Stimulated activated CD4-positive, alpha-beta T cell treated with anti-CD3 and anti-CD28 coated beads, Interleukin-4, amount 100 ng/mL, for 4 hours (primary cell): Measurements from ENCODE around the gene STXBP6.
"Not testable (repeated sequence)": the region's sequence is repeated elsewhere in the genome, so short reads cannot be mapped to it uniquely, and the experiment has no call there.

ENCODE experiments used
- DNase-seq, 2 experiments: peaks; one replicate each; pipeline ENCODE4 v3.0.0-alpha.2; 2020

The STXBP6 gene

DNA sequence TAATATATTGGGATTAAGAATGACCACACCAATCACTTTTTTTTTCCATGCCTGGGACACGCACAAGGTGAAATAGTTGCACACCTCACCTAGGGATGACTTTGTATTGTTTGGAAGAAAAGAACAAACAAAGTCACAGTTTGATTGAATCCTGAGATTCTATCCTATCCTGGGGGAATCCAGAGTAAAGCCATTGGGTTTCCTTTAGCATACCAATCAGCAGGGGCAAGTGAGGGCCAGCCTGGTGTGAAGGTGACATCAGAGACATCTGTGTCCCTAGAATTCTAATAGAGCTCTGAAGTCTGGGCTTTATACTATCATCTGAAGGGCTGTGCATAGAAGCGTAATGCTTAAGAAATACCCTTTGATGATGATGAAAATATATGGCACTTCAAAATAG lies 199.9 kb downstream of the STXBP6 start:
- DNase-seq, result no peak

DNA sequence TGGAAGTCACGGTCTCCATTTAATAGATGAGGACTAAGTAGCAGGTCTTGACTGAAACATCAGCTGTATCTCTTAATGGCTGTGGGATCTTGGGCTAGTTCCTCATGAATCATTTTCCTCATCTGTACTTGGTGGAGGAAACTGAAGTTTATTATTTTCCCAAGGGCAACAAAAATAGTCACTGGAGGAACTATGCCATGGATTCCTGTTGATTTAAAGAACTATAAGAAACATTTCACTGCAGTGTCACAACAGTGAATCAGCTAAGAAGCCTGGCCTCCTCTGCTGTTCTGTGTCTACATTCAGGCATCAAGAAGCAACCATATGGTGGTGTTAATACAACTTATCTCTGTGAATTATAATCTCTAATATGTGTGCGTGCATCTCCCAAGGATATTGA lies 200.5 kb downstream of the STXBP6 start:
- no peak for DNase-seq

DNA sequence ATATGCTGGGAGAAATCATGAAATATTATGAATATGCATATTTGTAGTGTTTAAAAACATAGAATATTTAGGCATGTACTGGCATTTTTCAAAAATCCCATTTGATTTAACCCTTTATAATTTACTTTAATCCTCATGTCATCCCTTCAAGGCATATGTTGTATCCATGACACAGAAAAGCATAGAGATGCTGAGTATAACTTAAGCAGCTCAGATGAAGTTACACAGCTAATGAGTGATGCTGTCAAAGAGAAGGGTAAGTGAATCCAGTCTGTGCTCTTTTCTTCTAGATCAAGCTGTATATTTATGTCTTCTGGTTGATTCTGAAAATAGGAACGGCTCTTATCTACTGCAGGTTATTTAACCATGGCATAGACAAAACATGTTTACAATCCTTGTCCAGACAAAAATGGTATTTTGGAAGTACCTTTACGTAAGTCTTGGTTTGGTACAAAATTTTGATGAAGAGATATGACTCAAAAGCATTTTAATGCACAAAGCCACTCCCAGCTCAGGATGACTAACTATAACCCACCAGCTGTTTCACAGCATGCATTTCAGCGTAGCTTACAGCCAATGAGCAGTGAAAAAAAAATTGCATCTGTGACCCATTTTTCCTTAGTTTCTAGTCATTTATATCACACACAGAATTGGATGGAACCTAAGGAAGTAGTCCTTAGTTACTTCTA lies 201.7 kb downstream of the STXBP6 start:
- DNase-seq, result no peak

DNA sequence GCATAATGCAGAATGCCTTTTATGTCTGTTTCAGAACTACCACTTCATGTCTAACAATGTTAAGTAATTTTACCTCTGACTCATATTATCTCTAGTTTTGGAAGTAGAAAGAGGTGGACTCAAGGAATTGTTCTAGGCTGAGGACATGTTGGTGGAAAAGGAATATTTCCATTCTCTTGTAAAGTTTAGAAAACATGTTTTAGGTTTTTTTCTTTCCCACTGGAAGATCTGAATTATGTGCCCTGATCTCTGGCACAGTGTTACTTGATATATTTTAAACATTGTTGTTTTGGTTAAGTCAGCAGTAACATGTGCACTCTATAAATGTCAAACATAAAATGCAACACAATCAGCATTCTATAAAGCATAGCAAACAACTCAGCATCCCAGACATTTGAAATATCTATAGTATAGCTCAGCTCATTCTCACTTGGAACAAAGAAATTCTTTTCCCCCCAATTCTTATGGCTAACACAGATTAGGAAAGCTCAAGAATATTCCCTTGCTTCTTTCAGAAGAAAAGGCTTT lies 202.3 kb downstream of the STXBP6 start:
- DNase-seq, result no peak

DNA sequence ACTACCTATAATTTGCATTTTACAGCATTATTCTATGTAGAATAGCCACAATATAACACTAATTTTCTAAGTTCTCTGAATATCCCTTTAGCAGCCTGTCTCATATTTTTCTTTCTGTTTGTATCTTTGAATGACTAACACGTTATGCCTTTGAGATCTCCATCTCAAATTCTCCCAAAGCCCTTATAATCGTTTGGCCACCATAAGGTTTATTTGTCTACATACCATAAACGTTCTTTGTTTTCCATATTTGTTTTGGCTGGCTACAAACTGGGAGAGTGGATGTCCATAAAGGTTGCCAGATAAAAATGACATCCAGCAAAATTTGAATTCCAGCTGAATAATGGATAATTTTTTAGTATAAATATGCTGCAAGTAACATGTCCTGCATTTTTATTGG lies 203.7 kb downstream of the STXBP6 start:
- no peak for DNase-seq

DNA sequence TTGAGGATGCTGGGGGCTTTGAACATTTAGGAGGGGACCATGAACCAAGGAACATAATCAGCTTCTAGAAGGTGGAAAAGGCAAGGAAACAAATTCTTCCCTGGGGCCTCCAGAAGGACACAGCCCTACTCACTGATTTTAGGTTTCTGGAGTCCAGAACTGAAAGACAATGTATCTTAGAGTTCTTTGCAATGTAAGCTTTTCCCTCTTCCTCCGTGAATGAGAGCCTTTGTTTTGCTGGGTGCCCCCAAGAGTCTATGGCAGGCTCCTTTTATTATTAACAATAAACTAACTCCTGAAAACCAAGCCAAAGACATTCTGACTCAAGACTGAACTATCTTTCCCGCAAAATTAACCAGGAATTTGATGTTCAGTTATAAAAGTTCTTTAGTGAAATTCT lies 204.1 kb downstream of the STXBP6 start:
- DNase-seq, result no peak

DNA sequence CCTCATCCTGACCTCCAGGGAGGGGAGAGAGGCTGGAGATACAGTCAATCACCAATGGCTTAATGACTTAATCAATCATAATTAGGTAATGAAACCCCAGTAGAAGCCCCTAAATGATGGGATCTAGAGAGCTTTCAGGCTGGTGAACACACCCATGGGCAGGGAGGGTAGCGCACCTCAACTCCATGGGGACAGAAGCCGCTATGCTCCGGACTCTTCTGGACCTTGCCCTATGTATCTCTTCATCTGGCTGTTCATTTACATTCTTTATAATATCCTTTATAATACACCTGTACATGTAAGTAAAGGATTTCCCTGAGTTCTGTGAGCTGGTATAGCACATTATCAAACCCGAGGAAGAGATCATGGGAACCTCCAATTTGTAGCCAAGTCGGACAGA lies 205.9 kb downstream of the STXBP6 start:
- DNase-seq, result no peak

DNA sequence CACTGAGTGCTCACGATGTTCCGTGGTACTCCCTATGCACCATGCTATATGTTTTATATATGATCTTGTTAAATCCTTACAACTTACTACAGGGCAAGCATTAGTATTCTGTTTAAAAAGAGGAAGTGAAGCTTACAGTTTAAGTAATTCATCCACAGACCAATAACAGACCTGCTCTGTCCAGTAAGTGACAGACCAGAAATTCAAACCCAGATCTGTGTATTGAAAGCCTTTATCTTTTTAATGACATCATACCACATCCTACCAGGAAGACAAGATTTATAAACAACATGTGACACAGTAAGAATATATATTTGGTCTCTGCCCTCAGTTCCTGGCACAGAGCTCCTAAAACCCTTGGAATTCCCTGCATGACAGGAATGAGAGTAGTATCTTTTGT lies 206.5 kb downstream of the STXBP6 start:
- no peak for DNase-seq

DNA sequence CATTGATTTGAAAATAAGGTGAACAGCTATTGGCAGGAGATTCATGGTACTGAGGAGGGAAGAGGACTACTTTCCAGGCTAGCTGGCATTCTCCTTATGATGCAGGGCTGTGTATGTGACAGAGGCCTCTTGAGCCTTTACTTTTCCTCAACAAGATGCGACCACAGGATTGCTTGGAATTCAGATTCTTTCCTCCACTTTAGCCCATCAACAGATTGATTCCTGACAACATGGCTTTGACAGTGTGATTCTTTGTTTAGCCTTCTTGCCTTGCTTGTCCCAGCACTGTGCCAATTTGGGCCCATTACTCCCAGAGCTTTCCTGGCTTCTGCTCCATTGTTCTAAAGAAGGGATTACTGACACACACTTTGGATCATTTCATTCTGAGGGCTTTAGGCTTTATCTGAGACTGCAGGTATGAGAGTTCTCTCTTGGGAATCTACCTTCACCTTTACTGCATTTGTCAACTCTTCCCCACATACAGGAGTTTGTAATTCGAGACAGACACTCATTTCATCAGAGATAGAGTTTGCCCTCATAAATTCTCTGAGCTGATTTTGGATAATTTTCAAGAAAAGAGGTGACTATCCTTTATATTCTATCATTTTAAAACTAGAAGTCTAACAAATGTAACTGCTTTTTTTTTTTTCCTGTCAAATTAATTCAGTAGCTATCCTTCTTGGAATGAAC lies 209.6 kb downstream of the STXBP6 start:
- DNase-seq, result no peak

DNA sequence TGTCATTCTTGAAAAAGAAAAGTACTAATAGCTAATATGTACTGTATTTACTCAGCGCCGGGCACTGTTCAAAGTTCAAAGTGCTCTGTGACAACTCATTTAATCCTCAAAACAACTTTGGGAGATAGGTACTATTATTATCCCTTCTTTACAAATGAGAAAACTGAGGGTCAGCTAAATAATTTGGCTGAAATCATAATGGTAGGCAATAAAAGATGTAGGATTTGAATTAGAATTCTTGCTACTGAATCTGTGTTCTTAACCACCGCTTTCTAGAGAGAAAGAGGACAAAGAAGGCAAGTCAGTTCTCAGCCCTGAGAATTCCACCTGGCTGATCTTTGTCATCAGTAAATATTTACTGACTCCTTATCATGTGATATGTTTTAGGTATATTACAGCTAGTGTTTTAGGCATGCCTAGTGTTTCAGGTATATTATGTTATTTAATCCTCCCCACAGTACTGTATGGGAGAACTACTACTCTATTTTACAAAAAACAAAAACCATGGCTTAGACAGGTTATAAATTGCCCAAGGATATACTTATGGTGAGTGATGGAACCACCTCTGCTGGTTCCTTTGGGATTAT lies 210.2 kb downstream of the STXBP6 start:
- DNase-seq, result no peak

DNA sequence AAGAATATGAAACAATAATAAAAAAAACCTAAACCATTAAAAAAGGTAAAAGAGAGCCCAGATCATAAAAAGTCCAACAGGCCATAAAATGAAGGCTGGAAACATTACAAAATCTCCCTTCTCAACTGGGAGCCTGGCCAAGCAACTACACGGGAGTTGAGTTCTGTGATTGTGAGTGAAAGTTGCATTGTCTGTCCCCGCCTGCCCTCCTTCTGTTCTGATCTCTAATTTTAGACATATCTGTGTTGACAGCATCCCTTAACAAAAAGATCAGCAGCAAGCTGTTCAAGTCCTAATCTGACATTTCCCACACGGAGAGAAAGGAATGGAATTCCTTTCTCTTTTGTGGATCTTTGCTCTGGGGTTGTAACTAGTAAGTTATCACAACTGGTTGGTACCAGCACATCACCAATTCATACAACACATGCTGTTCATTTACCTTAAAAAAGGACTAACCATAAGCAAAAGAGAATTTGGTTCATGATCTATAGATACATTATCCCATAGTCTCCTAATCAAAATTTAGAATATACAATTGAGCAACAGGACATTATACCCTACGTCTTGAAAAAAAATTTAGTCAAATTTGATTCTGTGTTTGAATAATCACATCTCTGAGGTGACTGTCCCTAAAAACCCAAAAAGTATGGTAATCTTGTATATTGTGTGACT lies 210.9 kb downstream of the STXBP6 start:
- DNase-seq, result no peak

DNA sequence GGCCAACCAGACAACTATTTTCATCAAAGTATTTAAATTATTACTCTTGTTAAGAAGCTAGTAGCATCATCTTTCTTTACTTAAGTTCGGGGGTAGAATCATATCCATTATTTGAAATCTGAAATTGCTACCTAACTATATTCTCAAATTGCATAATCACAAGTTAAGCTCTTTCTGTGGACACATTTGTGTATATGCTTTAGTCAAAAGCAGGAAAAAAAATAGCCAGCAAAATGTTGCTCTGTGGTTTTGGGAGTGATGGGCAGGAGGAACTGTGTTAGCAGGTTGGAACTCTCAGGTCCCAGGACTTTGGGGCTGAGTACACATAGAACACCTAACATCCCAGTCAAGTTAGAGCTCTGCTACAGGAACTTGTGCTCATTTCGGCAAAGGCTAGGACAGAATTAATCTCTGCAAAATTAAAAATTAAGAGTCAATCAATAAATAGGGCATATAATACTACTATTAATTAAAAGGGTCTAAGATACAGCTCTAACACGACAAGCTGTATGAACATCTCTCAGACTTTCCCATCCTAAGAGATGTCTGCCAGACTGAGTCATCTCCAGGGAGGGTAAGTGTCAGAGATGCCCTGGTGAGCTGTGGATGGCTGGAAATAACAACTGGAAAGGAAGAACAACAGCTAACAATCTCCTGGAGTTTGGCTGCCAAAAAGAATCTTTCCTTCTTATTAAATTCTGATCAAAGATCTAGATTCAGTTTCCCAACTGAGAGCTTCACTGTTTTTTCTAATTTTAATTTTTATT lies 212.5 kb downstream of the STXBP6 start:
- DNase-seq, result no peak

DNA sequence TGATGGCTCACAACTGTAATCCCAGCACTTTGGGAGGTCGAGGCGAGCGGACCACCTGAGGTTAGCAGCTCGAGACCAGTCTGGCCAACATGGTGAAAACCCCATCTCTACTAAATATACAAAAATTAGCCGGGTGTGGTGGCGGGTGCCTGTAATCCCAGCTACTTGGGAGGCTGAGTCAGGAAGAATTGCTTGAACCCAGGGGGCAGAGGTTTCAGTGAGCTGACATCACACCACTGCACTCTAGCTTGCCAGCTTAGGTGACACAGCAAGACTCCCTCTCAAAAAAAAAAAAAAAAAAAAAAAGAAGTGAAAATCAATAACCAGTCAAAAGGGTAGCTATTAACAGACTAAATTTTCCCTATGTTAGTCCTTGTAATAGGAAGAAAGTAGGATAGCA lies 213.6 kb downstream of the STXBP6 start:
- DNase-seq, result not testable (repeated sequence)

DNA sequence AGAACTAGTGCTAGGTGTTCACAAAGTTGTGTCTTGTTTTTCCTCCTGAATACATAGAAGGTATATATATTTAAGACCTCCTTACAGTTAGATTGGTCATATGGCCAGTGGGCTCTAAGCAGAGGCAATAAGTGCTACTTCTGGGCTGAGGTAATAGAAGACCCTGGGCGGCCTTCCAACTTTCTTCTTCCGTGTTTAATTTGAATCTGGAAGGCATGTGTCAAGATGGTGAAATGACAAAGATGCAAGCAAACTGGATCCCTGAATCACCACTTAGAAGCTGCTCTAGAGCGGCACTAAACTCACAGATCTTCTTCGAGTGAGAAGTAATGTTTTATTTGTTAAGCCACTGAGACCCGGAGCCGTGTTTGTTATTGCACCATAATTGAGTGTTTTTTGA lies 215.0 kb downstream of the STXBP6 start:
- DNase-seq, result no peak

DNA sequence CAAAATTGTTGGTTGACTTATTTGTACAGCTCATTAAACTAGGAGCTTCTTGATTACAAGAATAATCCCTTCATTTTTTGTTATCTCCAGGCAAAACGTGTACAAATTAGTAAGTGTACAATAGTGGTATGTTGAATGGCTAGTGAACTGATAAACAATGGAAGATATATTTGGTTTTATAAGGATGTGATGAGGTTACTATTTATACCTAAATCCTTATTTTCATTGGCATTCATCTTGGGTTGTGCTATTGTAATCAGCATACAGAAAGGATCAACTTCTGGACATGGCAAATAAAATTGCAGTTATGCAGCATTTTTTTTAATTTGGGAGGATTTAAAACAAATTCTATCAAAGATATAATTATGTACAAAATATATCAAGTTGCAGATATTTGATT lies 216.6 kb downstream of the STXBP6 start:
- DNase-seq, result no peak

DNA sequence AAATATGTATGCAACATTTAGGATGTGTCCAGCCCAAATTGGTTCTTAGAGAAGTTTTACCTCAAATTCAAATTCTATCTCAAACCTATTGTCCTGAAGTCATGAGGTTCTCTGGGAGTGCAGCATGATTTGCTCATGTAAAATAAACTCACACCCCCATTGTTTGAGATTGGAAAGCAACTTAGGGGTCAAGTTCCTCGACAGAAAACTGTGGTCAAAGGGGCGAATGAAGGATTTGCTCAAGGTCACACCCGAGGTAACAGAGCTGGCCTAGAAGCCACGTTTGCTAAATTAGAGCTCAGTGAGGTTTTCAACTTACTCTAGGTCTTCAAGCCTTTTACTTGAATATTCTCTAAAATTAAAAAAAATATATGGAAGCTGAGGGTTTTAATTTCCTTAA lies 218.3 kb downstream of the STXBP6 start:
- no peak for DNase-seq

DNA sequence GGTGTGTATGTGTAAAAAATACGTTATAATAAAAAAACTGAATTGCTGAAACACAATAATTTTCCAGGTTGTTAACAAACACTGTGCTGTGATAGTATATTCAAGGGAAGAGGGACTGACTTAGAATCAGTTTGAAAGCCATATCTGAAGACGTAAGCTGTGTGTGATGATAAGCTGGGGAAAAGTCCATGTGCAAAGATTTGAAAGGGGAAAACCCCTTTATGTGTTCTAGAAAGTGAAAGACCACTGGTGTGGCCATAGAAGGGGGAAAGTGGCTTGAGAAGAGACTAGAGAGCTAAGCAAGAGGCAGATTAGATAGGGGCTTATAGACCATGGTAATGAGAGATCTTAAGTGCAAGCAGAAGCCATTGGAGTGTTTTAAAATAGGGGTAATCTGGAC lies 220.1 kb downstream of the STXBP6 start:
- no peak for DNase-seq

DNA sequence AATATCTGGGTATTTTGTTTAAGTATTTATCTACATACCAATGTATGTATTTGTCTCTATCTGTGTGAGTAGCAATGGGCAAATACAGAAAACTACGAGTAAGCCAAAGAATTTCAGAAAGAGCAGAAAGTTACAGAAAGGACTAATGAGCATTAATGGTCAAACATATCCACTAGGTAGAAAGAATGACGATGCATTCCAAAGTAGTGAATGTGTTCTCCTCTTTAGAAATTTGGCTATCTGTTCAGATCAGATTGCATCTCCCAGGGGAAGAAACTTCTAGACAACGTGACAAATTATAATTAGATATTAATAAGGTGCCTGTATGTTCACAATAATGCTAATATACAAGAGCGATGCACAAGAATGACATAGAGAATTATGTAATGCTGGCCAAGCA lies 221.5 kb downstream of the STXBP6 start:
- DNase-seq, result no peak

DNA sequence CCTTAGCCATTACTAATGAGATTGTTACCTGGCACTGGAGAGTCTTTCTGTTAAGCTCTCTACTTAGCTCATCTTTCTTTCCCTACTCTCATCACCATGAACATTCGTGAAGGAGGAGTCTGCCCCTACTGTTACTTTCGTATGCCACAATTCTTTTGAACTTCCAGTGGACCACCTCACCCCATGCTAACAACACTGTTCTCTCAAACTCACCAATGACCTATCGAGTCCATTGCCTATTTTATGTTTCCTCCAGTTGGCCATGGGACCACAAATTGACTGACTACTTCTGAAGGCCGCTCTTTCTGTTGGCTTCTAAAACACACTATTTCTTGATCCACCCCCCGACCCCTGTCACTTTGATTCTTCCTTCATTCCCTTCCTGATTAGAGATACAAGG lies 223.6 kb downstream of the STXBP6 start:
- no peak for DNase-seq

DNA sequence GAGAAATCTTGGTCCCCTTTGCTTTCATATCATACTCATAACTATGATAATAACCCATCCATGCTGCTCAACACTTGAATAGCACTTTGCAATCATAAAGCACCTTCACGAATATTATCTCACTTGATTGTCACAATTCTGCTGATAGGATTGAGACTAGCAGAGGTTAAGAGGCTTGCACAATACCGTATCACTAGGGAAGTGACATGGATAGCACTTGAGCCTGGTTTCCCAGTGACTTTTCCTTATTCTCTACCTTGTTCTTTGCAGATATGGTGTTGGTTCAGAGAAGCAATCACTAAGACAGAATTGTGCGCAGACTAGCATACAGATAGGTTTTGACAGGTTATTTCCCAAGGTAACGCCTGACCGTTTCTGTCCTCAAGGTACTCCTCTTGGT lies 229.3 kb downstream of the STXBP6 start:
- no peak for DNase-seq

DNA sequence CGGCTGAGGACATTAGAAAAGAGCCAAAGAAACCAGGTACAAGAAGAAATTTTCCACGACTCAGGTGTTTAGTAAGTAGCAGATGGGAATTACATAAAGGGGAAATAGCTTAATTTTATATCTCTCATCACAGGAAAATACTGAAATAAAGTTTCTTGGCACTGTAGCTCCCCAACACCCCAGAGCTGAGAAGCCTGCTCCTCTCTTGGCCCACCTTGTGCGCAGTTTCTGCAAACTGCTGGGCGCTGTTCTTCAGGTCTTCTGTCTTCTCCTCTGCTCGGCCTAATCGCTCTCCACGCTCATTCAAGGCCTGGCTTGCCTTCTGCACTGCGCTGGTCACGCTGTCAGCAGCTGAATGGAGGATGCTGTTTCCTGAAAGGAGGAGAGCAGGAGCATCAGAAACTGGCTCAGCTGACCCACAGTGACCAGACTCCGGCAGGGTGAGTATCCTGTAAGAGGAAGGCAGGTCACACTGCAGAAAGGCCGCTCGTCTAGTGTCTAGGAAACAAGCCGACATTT lies 231.1 kb downstream of the STXBP6 start:
- DNase-seq, result no peak

DNA sequence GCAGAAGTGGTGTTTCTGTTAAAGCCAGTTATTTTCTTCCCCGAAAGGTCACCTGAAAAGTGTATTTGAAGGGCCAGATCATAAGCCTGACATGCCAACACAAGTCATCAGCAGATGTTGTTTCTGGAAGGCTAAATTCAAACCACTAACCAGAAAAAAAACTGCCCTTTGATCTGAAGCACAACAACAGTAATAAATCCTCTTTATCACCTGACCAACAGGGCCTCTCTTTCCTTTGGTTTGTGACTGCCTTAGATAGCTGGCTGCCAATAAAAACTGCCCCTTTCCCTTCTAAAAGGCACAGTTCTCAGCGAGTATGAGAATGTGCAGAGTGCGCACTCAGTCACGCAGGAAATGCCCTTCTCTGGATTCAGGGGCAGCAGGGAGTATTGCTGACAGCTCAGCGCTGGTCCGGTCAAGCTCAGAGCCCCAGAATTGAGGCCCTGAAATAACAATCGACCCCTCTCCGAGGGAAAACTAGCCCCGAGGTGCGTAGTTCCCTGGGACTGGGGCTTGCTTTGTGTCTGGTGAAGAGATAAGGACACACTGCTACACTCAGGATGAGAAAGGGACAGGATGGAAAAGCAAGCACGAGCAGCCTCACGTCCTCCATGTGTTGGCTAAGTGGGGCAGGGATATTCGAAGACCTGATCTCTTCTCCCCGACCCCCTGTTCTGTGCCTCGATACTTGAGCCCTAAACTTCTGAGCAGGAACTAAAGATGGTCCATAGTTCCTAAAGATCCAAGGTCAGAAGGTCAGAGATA lies 231.7 kb downstream of the STXBP6 start:
- no peak for DNase-seq
